Measurements from ENCODE around the gene PEDS1.

PEDS1 gene

GRCh38 chr20:50144362-50144761 is 9.2 kb downstream of the PEDS1 start:
- H3K4me1 ChIP-seq: peaks cover 70% of the 10 kb centered on the region

GRCh38 chr20:50142812-50143211 is 10.7 kb downstream of the PEDS1 start:
- peak overlapping the region; percentile 91 for H3K27ac ChIP-seq
- H3K4me3 ChIP-seq (ENCODE audit: low read depth, low read length): no peak overlapping the region
- H3K4me2 ChIP-seq (ENCODE audit: low read length): no peak overlapping the region
- H3K36me3 ChIP-seq (ENCODE audit: control insufficient read depth, insufficient read depth, low read length): no peaks in the 10 kb centered on the region
- H3K4me1 ChIP-seq: peaks cover 72% of the 10 kb centered on the region
- no peaks in the 10 kb centered on the region for H3K27me3 ChIP-seq (ENCODE audit: control insufficient read depth, insufficient read depth, low read length)
- peaks cover 63% of the 10 kb centered on the region for H3K79me2 ChIP-seq
- H3K9ac ChIP-seq: no peak overlapping the region
- TF ChIP-seq CTCF (IDR thresholded peaks at IDR 0.05): no peak
- H2AFZ ChIP-seq: no peak overlapping the region
- no peaks in the 10 kb centered on the region for H3K9me3 ChIP-seq (ENCODE audit: control insufficient read depth, low read length)

More at GRCh38 chr20:50144362-50144761, 9.2 kb downstream of the PEDS1 start:
- Histone ChIP-seq H3K9me3 (ENCODE audit: control insufficient read depth, low read length) (no peaks in the 10 kb centered on the region), H2AFZ (no peak overlapping the region), H3K9ac (no peak overlapping the region), H3K4me2 (ENCODE audit: low read length) (no peak overlapping the region), H3K27me3 (ENCODE audit: control insufficient read depth, insufficient read depth, low read length) (no peaks in the 10 kb centered on the region), H3K27ac (no peak overlapping the region), H3K36me3 (ENCODE audit: control insufficient read depth, insufficient read depth, low read length) (no peaks in the 10 kb centered on the region), H3K79me2 (peaks cover 59% of the 10 kb centered on the region), H3K4me3 (ENCODE audit: low read depth, low read length) (no peak overlapping the region)
- TF ChIP-seq CTCF (IDR thresholded peaks at IDR 0.05): no peak

- Histone ChIP-seq H3K27me3 (ENCODE audit: control insufficient read depth, insufficient read depth, low read length) (no peaks in the 10 kb centered on the region), H3K9me3 (ENCODE audit: control insufficient read depth, low read length) (no peaks in the 10 kb centered on the region), H3K4me1 (peaks cover 73% of the 10 kb centered on the region), H3K79me2 (peaks cover 55% of the 10 kb centered on the region), H2AFZ (no peak overlapping the region), H3K4me3 (ENCODE audit: low read depth, low read length) (no peak overlapping the region), H3K36me3 (ENCODE audit: control insufficient read depth, insufficient read depth, low read length) (no peaks in the 10 kb centered on the region), H3K27ac (peak overlapping the region; percentile 91), H3K4me2 (ENCODE audit: low read length) (no peak overlapping the region), H3K9ac (no peak overlapping the region)
- TF ChIP-seq CTCF (IDR thresholded peaks at IDR 0.05): no peak
Measured at GRCh38 chr20:50141811-50142561, 11.5 kb downstream of the PEDS1 start.

- peaks cover 53% of the 10 kb centered on the region for H3K79me2 ChIP-seq
- no peaks in the 10 kb centered on the region for H3K9me3 ChIP-seq (ENCODE audit: control insufficient read depth, low read length)
- no peaks in the 10 kb centered on the region for H3K27me3 ChIP-seq (ENCODE audit: control insufficient read depth, insufficient read depth, low read length)
- H2AFZ ChIP-seq: no peak overlapping the region
- peaks cover 70% of the 10 kb centered on the region for H3K4me1 ChIP-seq
- no peaks in the 10 kb centered on the region for H3K36me3 ChIP-seq (ENCODE audit: control insufficient read depth, insufficient read depth, low read length)
- no peak overlapping the region for H3K4me3 ChIP-seq (ENCODE audit: low read depth, low read length)
- TF ChIP-seq CTCF (IDR thresholded peaks at IDR 0.05): no peak
- peak overlapping the region; percentile 91 for H3K27ac ChIP-seq
- no peak overlapping the region for H3K4me2 ChIP-seq (ENCODE audit: low read length)
- no peak overlapping the region for H3K9ac ChIP-seq
Measured at GRCh38 chr20:50141018-50141675, 12.4 kb downstream of the PEDS1 start.
